Hematopoietic multipotent progenitor cell treated with erythropoietin and hydrocortisone succinate and interleukin-3 and kit ligand, for 4 days (in vitro differentiated cells): ENCODE results near the gene MS4A12.
"Not testable (repeated sequence)": the region's sequence is repeated elsewhere in the genome, so short reads cannot be mapped to it uniquely, and the experiment has no call there.

Experiments used
- DNase-seq: peaks from one replicate; pipeline ENCODE4 v3.0.0-alpha.2; 2015

MS4A12 gene

DNA sequence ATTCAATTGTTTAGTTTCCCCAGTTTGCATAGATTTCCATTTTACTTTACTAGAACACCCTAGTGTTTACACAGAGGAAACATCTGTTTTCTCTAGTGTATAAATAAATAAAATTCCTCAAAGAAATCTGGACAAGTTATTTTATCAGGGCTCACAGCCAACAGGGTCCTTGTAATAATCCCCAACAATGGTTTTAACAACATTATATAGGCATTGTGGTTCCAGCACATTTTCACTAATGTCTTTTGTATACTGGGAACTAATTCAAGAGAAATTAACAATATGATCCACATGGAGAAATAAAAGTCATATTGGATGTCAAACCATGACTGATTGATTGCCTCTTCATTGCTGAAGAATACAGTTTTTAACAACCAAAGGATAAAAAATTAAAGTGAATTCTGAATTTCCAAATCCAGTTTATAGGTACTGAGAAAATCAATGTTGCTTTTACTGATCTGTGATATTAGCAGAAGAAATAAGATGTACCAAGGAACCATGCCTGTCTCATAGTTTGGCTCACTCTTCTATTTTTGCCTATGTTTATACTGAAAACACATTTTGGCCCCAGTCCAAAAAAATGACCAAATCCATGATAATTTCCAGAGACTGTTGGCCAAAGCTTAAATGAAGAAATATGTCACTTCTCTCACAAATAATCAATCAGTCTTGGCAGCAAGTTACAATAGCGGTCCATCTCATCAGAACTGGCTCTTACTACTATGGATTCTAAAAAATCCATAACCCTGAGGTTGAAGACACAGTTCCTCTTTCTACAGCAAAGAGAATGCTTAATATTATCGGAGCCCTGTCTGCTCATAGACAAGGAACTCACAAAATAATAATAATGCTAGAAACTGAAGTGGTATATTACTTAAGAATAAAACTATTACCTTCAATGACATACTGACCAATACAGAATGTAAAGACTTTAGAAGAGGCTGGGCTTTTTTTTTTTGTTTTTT is 21.2 kb downstream of the MS4A12 start:
- DNase-seq: peak; percentile 19

DNA sequence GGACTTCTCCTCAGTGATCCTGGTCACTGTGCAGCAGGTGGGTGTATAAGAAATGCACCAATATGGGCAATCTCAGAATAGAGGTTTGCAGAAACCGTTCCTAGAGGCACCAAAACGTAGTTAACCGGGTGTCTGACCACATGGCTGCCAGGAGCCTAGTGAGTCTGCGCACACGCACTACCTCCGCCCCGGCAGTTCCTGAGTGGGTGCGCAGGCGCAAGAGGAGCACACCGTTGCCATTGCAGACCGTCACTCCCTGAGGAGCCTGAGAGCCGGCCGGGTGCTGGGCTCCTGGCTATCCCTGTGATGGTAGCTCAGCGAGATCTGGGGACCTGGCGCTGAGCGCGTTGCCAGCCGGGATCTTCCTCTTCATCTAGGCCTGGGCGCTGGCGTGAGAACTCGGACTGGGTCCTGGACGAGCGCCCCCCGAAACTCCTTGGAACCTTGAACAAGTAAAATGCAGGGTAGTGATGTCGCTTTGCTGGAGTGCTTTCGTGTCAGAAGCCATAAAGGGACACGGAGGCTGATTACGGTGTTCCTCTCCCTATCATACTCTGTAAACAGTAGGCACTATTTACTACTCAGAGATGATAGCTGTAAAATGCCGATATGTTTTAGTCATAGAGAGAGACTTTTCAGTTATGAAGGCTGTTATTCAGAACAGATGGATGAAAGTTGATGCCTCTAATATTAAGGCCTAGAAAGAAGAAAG is 22.7 kb downstream of the MS4A12 start, which contains the start of gene MS4A13:
Gene MS4A13 (plus strand): TSS at position 249 of the 712 bp plus-strand sequence. CDS start 2,692 bp downstream, outside the sequence.
- no peak for DNase-seq

DNA sequence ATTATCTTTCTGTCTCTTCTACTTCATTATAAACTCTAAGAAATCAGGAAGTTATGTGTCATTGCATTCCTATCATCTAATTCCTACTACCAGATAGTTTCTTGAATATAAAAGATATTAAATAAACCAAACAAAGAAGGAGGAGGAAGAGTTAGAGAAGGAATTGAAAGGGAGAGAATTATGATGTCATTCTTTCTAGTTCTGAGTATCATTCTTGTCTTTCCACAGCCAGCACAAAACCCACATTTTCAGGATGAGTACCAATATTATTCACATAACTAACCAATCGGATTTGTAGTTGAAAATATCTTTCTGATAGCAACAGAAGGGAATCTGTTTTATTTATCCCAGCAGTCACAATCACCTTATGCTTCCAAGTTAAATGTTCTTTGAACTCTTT is 35.9 kb downstream of the MS4A12 start:
- DNase-seq: no peak

DNA sequence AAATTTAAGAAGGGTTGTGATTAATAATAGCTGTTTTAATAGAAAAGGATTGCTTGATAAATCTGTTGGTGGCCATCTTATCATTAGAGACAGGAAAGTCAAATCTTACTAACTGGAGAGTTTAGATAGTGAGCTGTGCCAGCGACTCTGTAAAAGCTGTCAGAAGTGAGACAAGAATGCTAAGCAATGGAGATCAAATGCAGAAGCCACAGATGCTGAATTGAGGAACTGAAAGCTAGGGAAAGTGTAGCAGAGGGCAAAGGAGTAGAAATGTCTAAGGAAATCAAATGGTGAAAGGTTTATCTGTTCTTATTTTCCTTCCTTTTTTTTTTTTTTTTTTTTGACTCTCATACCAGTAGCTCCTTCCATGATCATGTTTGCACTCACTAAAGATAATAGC is 36.4 kb downstream of the MS4A12 start:
- DNase-seq: peak; percentile 67

DNA sequence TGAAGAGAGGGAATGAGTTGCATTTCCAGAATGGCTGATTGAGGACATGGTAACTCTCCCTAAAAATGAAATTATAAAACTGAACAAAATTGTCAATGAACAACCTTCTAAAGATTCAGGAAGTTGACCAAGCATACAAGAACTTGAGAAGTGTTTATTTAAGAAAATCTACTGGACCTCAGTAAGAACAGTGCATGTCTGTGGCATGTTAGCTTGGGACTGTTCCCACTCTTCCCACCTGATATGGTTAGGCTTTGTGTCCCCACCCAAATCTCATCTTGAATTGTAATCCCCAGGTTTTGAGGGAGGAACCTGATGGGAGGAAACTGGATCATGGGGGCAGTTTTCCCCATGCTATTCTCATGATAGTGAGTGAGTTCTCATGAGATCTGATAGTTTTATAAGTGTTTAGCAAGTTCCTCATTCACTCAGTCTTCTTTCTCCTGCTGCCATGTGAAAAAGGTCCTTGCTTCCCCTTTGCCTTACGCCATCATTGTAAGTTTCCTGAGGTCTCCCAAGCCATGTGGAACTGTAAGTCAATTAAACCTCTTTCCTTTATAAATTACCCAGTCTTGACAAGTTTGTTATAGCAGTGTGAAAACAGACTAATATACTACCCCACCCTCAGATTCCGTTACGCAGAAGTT is 38.0 kb downstream of the MS4A12 start:
- peak; percentile 4 for DNase-seq

DNA sequence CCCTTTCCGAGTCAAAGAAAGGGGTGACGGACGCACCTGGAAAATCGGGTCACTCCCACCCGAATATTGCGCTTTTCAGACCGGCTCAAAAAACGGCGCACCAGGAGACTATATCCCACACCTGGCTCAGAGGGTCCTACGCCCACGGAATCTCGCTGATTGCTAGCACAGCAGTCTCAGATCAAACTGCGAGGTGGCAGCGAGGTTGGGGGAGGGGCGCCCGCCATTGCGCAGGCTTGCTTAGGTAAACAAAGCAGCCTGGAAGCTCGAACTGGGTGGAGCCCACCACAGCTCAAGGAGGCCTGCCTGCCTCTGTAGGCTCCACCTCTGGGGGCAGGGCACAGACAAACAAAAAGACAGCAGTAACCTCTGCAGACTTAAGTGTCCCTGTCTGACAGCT is 39.8 kb downstream of the MS4A12 start:
- DNase-seq: not testable (repeated sequence)

DNA sequence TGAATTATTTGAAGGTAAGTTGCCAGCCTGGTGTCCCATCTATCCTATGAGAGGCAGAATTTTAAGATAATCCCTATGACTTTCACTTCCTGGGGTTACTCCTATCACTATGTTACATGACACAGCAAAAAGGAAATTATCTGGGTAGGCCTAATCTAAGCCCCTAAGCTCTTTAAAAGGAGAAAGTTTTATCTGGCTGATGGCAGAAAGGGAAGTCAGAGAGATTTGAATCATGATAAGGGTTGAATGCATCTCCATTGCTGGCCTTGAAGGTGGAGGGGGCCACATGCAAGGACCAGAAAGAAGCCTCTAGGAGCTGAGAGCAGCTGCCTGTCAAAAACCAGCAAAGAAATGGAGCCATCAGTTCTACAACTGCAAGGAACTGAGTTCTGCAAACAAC is 46.0 kb downstream of the MS4A12 start:
- DNase-seq: not testable (repeated sequence)

DNA sequence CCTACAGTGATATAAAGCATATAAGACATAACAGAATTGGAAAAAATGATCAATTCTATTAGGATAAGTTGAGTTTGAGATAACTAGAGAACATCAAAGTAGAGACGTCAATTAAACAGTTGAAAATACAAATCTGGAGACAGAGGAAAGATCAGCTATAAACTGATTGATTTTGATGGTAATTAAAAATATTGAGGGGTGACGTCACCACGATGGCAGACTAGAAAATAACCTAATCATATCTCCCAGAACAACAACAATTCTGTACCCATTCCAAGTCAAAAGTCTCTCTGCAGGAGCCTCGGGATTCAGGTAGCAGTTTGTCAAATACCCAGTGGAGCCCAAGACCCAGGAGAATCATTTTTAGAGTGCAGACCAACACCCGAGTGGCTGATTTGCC is 51.5 kb downstream of the MS4A12 start:
- no peak for DNase-seq
